ENCODE data around the gene ERC2. TPM values are rescaled to one million over a fixed set of nuclear protein-coding genes. Genes with fewer than 3 reads are reported as not detected.

The ERC2 gene
- total RNA-seq, 2 donors from 2014 or later, result 1.2 TPM; not detected in 1

DNA sequence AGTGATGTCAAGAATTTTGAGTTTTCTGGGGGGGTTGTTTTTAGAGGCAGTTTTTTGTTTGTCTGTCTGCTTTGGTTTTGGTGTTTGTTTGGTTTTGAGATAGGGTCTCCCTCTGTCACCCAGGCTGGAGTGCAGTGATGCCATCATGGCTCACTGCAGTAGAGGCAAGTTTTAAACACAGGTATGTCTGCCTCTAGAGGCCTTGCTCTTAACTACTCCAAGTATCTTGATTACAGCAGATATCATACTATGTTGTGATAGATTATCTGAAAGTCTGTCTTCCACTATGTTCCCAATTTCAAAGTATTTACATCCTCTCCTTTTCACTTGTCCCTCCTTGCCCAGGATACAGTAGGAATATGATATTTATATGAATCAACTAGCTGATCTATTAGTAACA, 57.7 kb downstream of the ERC2 start:
- ATAC-seq (ENCODE audit: insufficient number of reproducible peaks, low FRiP score, low read depth) (no peak), DNase-seq (ENCODE audit: low spot score) (no peak)
- Histone ChIP-seq H3K9me3 (no peaks in the 10 kb centered on the region), H3K27me3 (replicated peaks; ENCODE audit: insufficient read depth) (no peaks in the 10 kb centered on the region), H3K4me3 (no peak overlapping the region), H3K36me3 (no peaks in the 10 kb centered on the region), H3K27ac (no peak overlapping the region), H3K4me1 (ENCODE audit: control insufficient read depth in 1 of 2, low read depth in 2 of 2) (no peaks in the 10 kb centered on the region)
- TF ChIP-seq, protein P1, sequence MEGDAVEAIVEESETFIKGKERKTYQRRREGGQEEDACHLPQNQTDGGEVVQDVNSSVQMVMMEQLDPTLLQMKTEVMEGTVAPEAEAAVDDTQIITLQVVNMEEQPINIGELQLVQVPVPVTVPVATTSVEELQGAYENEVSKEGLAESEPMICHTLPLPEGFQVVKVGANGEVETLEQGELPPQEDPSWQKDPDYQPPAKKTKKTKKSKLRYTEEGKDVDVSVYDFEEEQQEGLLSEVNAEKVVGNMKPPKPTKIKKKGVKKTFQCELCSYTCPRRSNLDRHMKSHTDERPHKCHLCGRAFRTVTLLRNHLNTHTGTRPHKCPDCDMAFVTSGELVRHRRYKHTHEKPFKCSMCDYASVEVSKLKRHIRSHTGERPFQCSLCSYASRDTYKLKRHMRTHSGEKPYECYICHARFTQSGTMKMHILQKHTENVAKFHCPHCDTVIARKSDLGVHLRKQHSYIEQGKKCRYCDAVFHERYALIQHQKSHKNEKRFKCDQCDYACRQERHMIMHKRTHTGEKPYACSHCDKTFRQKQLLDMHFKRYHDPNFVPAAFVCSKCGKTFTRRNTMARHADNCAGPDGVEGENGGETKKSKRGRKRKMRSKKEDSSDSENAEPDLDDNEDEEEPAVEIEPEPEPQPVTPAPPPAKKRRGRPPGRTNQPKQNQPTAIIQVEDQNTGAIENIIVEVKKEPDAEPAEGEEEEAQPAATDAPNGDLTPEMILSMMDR (IDR thresholded peaks at IDR 0.05), result no peak

DNA sequence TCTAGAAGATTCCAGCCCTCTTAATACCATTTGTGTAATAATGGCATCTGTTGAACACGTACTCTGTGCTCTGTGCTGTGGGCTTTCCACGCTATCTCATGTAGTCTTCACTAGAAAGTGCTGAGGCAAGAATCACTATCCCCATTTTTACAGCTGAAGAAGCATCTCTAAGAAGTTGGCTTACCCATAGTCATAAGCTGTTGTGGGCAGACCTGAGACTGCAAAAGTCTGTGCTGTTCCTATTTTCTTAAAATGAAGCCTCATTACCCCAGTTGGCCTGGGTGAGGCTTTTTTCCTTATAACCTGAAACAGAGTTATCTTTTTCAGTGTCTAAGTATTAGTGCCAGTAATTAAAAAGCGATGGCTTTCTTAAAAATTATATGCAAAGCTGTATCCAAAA, 58.5 kb downstream of the ERC2 start:
- Histone ChIP-seq H3K36me3 (no peaks in the 10 kb centered on the region), H3K27ac (no peak overlapping the region), H3K9me3 (no peaks in the 10 kb centered on the region), H3K27me3 (replicated peaks; ENCODE audit: insufficient read depth) (no peaks in the 10 kb centered on the region), H3K4me1 (ENCODE audit: control insufficient read depth in 1 of 2, low read depth in 2 of 2) (no peaks in the 10 kb centered on the region), H3K4me3 (no peak overlapping the region)
- TF ChIP-seq, protein P1 (IDR thresholded peaks at IDR 0.05), result no peak
- DNase-seq (ENCODE audit: low spot score), result no peak
- ATAC-seq (ENCODE audit: insufficient number of reproducible peaks, low FRiP score, low read depth), result no peak

- H3K9me3 ChIP-seq, result no peaks in the 10 kb centered on the region
- H3K27ac ChIP-seq, result no peak overlapping the region
- no peaks in the 10 kb centered on the region for H3K36me3 ChIP-seq
- DNase-seq (ENCODE audit: low spot score) (no peak), ATAC-seq (ENCODE audit: insufficient number of reproducible peaks, low FRiP score, low read depth) (no peak)
- TF ChIP-seq, protein P1 (IDR thresholded peaks at IDR 0.05), result no peak
- no peaks in the 10 kb centered on the region for H3K4me1 ChIP-seq (ENCODE audit: control insufficient read depth in 1 of 2, low read depth in 2 of 2)
- H3K4me3 ChIP-seq, result no peak overlapping the region
- H3K27me3 ChIP-seq (replicated peaks; ENCODE audit: insufficient read depth), result no peaks in the 10 kb centered on the region
Observed at GRCh38 chr3:56408761-56409196, 59.5 kb downstream of the ERC2 start.

DNA sequence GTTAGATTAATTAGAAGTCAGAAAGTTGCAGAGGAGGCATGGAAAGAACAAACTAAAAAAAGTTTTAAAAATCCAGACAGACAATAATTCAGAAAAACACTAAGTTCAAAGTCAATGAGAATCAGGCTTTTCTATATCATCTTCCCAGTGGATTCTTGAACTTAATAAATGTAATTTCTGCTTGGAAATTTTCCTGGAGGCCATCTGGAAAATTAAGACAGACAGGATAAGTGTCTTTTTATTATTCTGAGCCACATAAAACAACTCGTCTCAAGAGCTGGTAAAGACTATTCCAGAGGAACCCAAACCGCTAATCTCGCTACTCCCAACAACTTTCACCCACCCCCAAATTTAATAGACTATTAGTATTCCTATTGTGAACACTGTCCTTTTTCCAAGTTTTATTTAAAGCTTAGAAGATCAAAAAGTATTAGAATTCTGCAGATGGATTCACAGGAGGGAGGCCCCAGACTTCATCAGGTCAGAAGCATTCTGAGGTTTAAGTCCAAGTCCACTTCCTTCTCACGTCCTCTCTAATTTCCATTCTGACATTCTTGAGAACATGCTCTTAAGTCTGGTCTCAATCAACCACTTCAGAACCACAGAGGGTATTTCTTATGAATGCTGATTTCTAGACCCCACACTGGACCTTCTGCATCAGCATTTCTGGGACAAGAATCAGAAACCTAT, 61.3 kb downstream of the ERC2 start:
- Histone ChIP-seq H3K27ac (no peak overlapping the region), H3K27me3 (replicated peaks; ENCODE audit: insufficient read depth) (no peaks in the 10 kb centered on the region), H3K4me1 (ENCODE audit: control insufficient read depth in 1 of 2, low read depth in 2 of 2) (no peaks in the 10 kb centered on the region), H3K9me3 (no peaks in the 10 kb centered on the region), H3K36me3 (no peaks in the 10 kb centered on the region), H3K4me3 (no peak overlapping the region)
- ATAC-seq (ENCODE audit: insufficient number of reproducible peaks, low FRiP score, low read depth) (no peak), DNase-seq (ENCODE audit: low spot score) (no peak)
- TF ChIP-seq, protein P1 (IDR thresholded peaks at IDR 0.05), result no peak

GRCh38 chr3:56404884-56405283, 63.4 kb downstream of the ERC2 start:
- H3K4me3 ChIP-seq, result no peak overlapping the region
- H3K36me3 ChIP-seq, result no peaks in the 10 kb centered on the region
- H3K27ac ChIP-seq, result no peak overlapping the region
- no peak for DNase-seq (ENCODE audit: low spot score)
- H3K9me3 ChIP-seq, result no peaks in the 10 kb centered on the region
- TF ChIP-seq, protein P1 (IDR thresholded peaks at IDR 0.05), result no peak
- H3K27me3 ChIP-seq (replicated peaks; ENCODE audit: insufficient read depth), result no peaks in the 10 kb centered on the region
- ATAC-seq (ENCODE audit: insufficient number of reproducible peaks, low FRiP score, low read depth), result no peak
- H3K4me1 ChIP-seq (ENCODE audit: control insufficient read depth in 1 of 2, low read depth in 2 of 2), result no peaks in the 10 kb centered on the region
